Ramos (cell line): ENCODE data around the gene FBXO4.
"Not testable (repeated sequence)": the region's sequence is repeated elsewhere in the genome, so short reads cannot be mapped to it uniquely, and the experiment has no call there.

Source experiments
- in situ Hi-C: fragments of 300-500 bp; cut with MboI; formaldehyde crosslinking; loops from one replicate; pipeline ENCODE4 v1.14.3; 2022; ENCODE audit warnings: low sequenced_read_pairs; ENCODE audit not compliant: unreplicated experiment

The FBXO4 gene

DNA sequence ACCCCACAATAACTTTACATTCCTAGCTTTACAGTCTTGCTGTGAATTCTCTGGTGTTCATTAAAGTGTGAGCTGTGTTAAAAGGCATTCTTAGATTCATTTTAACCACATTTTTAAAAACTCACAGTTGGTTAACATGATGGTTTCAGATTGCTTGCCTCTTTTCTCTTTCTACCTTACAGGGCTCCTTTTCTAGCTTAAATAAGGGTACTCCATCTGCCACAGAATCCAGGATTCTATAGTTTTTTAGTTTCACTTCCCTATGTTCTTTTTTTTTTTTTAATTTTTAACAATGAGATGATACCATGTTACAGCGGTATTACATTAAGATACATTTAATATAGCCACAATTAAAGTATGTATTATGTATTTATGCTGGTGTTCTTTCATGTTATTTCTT lies 3.9 kb upstream of the FBXO4 start:
- in situ Hi-C loops, result loop anchor here (25.0 kb wide), 1 partner anchor 1091 kb away; no protein-coding TSS in a partner anchor

DNA sequence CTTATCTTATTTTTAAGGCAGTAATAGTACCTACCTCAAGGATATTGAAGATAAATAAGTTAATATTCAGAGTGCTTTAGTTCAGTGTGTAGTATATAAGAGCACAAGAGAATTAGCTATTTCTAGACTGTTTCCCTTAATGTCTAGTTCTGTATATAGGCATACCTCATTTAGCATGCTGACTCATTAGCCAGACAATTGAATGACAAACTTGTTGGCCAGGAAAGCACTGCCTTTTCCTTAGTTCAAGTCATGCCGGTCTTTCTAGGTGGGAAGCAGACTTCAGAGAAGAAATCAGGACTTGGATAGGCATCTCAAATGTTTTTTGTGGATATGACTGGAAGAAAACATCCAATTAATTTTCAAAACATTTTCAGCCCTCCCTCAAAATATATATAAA lies 3.2 kb upstream of the FBXO4 start:
- in situ Hi-C loops, result loop anchor here (25.0 kb wide), 1 partner anchor 1090 kb away; no protein-coding TSS in a partner anchor

DNA sequence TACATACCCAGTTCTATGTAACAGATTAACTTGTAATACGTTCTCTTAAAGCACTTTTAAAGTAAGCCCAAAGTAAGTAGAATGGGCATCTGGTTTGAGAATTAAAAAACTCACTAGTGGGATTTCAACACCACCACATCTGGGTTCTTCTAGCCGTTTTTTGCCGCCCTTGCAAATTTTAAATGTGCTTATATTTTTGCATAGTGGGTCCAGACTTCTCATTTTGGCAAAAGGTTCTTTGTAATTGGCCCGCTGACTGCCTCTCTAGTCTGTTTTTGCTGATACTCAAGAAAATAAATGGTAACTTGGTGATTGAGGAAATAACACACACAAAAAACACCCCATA lies 582 bp upstream of the FBXO4 start:
- in situ Hi-C loops, result loop anchor here (25.0 kb wide), 1 partner anchor 1088 kb away; no protein-coding TSS in a partner anchor

DNA sequence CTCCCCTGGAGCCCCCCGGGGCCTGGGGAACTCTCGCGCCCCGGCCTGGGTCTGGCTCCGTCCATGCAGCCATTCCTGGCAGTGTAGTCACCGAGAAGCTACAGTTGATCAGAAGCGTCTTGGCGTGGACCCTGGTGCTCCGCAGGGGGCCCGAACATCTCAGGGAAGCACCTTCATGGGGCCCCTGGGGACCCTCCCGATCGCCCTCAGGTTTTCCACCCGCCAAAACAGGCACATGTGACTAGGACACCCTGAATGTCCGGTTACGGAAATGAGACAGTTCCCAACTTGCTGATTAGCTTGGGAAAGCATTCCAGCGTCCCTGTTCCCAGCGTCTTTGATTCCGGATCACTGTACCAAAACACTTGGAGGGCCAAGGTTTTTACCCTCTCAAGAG lies 472 bp downstream of the FBXO4 start:
- in situ Hi-C loops, result no loop called here

DNA sequence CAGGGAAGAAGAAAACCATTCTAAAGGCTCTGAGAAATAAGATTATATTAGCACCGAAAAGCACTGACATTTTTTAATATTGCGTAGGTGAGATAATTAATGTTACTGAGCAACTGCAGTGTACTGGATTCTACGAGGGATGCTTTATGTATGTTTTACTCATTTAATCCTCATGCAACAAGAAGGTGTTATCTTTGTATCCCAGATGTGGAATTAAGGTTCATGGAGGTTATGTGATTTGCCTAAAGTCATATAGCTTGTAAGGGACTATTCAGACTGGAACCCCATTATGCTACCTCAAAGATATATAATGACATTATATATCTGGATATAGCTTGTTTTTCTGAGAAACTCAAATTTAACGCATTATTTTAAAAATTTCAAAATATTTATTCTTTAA lies 2.5 kb downstream of the FBXO4 start:
- in situ Hi-C loops, result no loop called here

DNA sequence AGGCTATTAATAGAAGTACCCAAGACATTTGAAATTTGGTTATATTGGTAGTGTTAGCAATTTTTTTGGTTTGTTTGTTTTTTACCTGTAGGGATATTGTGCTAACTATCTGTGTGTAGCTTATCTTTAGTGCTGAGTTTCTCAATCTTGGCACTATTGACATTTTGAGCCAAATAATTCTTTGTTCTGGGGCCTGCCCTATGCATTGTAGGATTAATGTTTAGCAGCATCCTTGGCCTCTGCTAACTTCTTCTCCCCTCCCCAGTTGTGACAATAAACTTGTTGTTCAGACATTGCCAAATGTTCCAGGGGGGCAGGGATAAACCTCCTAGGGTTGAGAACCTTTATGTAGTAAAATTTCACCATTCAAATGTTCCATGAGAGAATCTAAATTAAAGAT lies 4.0 kb downstream of the FBXO4 start:
- in situ Hi-C loops, result no loop called here

DNA sequence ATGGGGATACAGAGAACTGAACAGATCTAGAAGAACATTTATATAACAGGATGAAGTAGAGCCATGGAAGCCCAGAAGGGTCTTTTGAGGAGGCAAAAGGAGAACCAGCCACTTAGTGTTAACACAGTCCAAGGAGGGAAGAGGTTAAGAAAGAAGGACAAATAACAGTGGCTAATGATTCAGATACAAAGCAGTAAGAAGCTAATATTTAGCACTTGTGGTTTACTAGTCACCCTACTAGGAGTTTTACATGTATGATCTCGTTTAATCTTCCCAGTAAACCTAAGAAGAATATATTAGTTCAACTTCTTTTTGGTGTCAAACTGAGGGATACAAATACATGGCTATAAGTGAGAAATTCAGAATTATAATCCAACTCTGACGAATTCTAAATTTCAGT lies 7.7 kb downstream of the FBXO4 start:
- in situ Hi-C loops, result no loop called here

DNA sequence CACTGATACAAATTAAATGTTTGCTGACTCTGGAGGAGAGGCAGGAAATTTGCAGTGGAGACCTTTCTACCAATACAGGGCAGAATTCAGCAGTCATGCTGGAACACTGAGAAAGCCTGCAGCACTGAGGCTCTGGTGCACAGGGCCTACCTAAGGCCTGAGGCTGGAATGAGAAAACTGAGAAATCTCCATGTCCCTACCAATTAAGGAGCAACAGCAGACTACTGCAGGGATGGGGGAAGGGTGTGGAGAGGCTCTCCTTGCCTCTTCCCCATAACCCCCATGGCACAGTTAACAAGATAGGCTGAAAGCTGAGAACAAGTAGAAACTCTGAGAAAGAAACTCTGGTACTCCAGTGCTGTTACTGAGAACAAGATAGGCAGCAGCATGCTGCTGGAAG lies 10.5 kb downstream of the FBXO4 start:
- in situ Hi-C loops, result no loop called here

DNA sequence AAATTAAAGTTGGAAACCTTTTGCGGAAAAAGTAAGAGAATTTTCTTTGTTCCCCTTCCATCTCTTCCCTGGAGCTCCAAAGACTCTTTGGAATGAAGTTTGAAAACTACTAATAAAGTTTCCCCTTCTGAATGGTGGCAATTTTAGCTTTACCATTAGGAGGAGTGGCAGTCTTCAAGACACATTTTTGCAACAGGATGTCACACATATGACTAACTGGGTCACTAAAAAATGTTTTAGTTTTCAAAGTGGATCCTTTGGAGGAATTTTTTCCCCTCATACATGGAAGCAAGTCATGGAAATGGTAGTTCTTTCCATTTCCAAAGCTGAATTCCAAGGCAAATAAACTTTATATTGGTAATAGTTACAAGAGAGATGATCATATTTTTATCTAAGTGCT lies 15.6 kb downstream of the FBXO4 start:
- in situ Hi-C loops, result no loop called here

DNA sequence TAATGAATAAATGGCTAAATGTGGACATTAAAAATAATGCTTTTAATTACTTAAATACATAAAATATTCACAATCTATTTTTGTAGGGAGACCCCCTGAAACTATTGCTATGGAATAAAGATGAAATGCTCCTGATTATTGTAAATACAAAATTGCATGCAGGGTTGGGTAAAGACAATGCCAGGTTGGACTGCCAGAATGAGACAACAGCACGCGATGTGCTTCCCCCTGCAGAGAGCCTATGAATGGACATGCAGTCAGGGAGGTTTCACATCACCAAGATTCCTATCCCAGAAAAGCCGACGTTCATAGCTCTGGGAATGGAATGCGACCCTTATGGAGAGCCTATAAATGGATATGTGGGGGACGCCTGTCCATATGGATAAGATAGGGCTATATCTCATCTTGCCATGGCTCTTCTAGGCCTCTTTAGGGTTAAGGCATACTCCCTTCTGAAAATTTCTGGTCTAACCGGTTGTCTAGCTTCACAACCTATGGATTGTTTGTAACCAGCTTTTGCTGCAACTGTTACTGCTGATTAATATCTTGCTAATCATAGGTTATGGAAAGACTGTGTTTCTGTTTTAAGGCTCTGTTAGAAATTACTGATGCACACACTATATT lies 20.4 kb downstream of the FBXO4 start:
- in situ Hi-C loops, result not testable (repeated sequence)

DNA sequence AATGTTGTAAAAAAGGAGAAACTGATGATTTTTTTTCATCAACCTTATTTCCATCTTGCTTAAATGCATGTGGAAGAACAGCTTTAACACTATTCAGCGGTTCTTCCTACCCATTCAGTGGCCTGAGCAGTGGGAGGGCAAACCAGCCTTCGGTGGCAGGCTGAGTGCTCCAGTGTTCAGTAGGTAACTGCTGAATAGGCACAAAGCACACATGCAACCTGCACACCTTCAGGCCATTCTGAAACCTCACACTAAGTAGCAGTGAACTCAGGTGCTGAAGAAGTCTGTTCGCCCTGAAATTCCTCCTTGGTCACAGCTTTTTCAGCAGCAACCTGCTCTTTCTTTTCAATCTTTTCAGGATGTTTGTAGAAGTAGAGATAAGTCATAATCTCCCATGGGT lies 26.1 kb downstream of the FBXO4 start:
- in situ Hi-C loops, result no loop called here

DNA sequence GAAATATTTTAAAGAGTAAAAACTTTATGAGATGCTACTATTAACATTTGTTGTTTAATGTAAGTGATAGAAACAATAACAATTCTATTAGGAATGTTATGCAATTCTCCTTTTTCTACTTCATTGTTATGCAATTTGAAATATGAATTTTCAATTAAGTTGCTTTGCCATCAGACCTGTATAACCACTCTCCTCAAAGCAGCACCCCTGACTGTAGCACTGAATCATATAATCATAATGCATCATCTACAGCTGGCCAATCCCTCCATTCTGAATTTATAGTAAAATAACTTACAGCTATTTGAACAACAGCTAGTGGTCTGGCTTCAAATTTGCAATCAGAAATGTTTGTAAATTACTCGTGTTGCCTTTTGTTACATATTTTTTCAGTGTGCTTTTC lies 29.2 kb downstream of the FBXO4 start:
- in situ Hi-C loops, result no loop called here

DNA sequence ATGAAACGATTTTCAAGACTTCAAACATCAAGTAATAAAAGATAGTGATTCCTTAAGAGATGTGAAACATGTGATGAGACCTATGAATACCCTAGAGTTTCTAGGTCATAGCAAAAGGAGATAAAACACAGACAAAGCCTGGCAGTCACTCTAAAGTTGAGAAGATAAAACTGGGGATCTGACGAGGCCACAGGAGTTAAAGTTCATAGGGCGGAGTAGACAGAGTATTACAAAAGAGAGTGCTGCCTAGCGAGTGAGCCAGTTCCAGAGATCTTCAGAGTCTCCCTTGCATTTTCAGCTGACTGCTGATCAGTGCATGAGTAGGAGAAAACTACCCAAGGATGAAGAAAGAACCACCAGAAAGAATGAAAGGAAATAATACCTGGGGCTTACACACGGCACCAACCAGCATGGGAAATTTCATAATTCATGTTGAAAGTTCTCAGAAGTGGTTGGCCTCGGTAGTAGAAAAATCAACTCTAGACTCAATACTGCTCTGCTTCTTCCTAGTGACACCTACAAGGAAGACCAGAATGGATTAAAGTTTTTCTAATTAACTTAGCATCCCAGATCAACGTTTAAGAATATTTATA lies 30.4 kb downstream of the FBXO4 start:
- in situ Hi-C loops, result no loop called here

DNA sequence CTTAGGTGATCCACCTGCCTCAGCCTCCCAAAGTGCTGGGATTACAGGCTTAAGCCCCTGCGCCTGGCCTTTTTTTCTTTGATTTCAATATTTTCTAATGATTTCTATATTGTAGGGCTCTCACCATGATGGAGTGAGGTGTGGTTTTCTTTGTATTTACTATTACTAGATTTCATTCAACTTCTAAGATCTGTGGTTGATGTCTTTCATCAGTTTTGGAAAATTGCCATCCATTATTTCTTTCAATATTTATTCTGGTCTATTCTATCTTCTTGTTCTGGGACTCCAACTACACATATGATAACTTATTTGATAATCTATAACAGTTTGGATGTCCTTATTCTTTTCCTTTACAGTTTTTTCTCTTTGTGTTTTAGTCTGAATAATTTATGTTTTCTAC lies 31.9 kb downstream of the FBXO4 start:
- in situ Hi-C loops, result no loop called here

DNA sequence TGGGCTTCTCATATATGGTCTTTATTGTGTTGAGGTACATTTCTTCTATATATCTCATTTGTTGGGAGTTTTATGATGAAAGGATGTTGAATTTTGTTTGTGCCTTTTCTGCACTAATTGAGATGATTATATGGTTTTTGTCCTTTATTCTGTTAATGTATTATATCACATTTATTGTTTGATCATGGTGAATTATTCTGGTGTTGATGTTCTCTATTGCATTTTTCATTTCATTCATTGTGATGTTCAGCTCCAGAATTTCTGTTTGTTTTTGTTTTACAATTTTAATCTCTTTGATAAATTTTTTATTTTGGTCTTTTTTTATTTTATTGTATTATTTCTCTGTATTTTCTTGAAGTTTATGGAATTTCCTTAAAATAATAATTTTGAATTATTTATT lies 35.4 kb downstream of the FBXO4 start:
- in situ Hi-C loops, result no loop called here

DNA sequence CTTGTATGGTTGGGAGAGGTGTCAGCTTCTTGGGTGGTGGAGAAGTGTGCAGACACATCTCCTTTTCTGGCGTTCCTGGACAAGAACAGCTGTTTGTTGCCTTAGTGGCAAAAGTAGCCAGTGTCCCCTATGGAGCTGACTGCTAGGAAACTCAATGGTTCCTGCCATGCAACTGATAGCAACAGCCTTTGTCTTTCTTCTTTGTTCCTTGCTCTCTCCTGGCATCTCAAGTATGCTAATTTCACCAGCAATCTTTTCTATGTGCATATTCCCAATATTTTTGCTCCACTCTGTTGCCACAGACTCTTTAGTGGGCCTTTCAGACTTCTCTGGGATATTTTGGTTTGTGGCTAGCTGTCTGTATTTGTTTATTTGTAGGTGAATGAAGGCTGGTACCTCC lies 36.7 kb downstream of the FBXO4 start:
- in situ Hi-C loops, result no loop called here

DNA sequence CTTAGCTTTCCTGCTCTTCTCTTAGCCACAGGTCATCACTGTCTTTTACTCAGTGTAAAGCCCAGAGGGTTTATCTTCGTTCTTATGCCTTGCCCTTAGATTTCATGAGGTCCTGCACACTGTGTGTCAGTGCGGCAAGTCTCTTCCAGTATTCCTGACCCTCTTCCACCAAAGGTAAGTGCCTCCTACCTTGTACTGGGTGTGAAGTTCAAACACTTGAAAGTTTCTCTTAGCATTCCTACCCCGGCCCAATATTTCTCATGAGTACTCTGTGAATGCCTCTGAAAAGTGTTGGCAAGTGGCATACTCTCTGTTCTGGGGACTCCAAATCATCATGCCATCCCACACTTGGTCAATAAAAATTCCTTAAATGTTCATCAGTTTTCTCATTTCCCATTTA lies 37.4 kb downstream of the FBXO4 start:
- in situ Hi-C loops, result no loop called here

DNA sequence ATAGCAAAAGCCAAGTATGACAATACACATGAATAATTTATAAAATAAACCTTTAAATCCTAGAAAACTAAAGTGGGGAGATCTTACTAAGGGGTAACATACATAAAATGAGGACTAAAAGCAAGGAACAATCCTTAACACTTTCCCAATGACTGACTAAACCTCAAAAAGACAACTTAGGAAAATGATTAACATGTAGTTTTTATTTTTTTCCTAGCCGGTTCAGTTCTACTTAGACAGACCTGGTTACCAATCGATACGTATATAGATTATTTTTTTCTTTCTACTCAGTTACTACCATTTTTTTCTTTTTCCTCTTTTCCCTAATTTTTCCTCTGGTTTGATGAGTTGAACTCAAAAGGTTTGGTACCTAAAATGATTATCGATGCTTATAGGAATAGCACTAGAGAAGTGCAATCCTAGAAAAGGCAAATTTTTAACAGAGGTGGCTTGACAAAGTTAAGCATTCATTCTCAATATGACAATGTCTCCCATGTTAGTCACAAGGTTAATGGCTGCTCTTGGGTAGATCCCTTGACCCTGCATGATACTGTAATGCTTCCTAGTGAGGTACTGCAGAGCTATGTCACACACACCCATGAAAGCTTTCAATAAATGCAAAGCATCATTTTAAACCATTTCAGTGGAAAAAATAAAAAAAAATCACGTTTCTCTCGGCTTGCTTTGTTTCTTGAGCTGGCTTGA lies 41.5 kb downstream of the FBXO4 start:
- in situ Hi-C loops, result no loop called here

DNA sequence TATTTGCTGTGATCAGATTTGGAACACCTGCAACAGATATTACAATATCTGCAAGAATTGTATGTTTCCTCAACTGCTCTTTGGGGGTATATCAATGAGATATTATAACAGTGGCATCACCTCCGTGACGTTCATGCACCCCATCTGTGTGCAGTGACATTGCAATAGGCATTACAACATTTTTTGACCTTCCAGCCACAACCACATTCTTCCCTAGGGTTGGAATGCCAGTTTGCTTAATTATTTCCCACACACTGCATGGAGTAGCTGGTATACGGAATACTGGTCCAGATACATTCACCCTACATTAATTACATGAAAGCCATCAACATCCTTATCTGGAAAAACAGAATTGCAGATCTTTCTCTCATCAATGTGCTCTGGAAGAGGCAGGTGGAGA lies 42.3 kb downstream of the FBXO4 start:
- in situ Hi-C loops, result no loop called here

DNA sequence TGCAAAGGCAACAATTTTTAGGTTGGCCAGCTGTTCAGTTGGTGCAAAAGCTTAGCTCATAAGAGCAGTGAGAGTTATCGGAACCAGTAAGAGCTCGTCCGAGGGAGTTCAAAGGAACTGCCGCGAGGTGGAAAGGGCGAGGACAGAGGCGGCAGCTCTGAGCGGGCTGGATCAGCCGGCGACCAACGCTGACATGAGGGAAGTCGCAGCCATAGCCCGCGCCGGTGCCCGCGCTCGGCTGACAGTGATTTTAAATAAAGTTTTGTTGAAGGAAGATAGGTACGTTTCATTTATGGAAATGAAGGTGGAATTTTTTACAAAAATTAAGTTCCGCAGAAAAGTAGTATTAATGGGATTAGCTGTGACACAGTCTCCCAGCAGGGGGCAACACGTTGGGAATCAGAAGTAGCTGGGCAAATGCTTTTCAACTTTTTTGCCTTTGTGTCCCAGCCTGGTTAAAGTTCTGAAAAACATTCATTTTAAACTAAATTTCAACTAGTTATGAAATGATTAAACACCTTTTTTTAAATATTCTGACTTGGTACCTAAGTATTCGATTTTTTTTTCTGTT lies 43.2 kb downstream of the FBXO4 start:
- in situ Hi-C loops, result no loop called here

DNA sequence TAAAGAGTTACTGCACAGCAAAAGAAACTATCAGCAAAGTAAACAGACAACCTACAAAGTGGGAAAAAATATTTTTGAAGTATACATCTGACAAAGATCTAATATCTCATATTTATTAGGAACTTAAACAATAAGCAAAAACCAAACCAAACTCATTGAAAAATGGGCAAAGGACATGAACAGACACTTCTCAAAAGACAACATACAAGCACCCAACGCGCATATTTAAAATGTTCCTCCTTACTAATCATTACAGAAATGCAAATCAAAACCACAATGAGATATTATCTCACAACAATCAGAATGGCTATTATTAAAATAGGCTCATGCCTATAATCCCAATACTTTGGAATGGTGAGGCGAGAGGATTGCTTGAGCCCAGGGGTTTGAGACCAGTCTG lies 48.0 kb downstream of the FBXO4 start:
- in situ Hi-C loops, result no loop called here

DNA sequence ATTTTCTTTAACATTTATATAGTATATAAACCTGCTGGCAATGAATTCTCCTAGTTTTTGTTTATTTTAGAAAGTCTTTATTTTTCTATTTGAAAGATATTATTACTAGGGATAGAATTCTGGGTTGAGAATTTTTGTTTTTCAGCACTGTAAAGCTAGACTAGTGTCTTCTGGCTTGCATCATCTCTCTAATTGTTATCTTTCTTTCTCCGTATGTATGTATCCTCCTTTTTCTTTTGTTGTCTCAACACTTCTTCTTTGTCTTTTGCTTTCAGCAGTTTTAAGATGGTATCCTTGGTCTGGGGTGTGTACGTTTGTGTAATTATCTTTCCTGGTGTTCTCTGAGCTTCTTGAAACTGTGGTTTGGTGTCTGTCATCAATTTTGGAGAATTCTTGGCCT lies 48.8 kb downstream of the FBXO4 start:
- in situ Hi-C loops, result no loop called here
